ENCODE measurements around the gene RNPEPL1.
"Not testable (repeated sequence)": the region's sequence is repeated elsewhere in the genome, so short reads cannot be mapped to it uniquely, and the experiment has no call there.

RNPEPL1 gene

GRCh38 chr2:240603081-240603835 lies 35.0 kb downstream of the RNPEPL1 start:
- in situ Hi-C loops (cut with MboI; ENCODE audit: low sequenced_read_pairs), result no loop called here

GRCh38 chr2:240603846-240604245 lies 35.6 kb downstream of the RNPEPL1 start:
- in situ Hi-C loops (cut with MboI; ENCODE audit: low sequenced_read_pairs), result no loop called here

- in situ Hi-C loops (cut with MboI; ENCODE audit: low sequenced_read_pairs), result no loop called here
Observed at GRCh38 chr2:240604291-240604938, 36.1 kb downstream of the RNPEPL1 start.

GRCh38 chr2:240604939-240605716 lies 36.8 kb downstream of the RNPEPL1 start:
- in situ Hi-C loops (cut with MboI; ENCODE audit: low sequenced_read_pairs), result no loop called here

GRCh38 chr2:240605867-240606743 lies 37.8 kb downstream of the RNPEPL1 start:
- in situ Hi-C loops (cut with MboI; ENCODE audit: low sequenced_read_pairs), result no loop called here

GRCh38 chr2:240611601-240612210 lies 43.4 kb downstream of the RNPEPL1 start:
- in situ Hi-C loops (cut with MboI; ENCODE audit: low sequenced_read_pairs), result no loop called here

GRCh38 chr2:240613781-240614180 lies 45.5 kb downstream of the RNPEPL1 start:
- in situ Hi-C loops (cut with MboI; ENCODE audit: low sequenced_read_pairs), result no loop called here

GRCh38 chr2:240614391-240614790 lies 46.1 kb downstream of the RNPEPL1 start:
- in situ Hi-C loops (cut with MboI; ENCODE audit: low sequenced_read_pairs), result no loop called here

- in situ Hi-C loops (cut with MboI; ENCODE audit: low sequenced_read_pairs), result no loop called here
Observed at GRCh38 chr2:240615396-240615795, 47.1 kb downstream of the RNPEPL1 start.

- in situ Hi-C loops (cut with MboI; ENCODE audit: low sequenced_read_pairs), result no loop called here
Observed at GRCh38 chr2:240615820-240616547, 47.7 kb downstream of the RNPEPL1 start.

- in situ Hi-C loops (cut with MboI; ENCODE audit: low sequenced_read_pairs), result not testable (repeated sequence)
Observed at GRCh38 chr2:240616860-240617666, 48.8 kb downstream of the RNPEPL1 start.

GRCh38 chr2:240618776-240619175 lies 50.5 kb downstream of the RNPEPL1 start:
- in situ Hi-C loops (cut with MboI; ENCODE audit: low sequenced_read_pairs), result no loop called here

GRCh38 chr2:240619506-240620148 lies 51.3 kb downstream of the RNPEPL1 start:
- in situ Hi-C loops (cut with MboI; ENCODE audit: low sequenced_read_pairs), result no loop called here

GRCh38 chr2:240620149-240620731 lies 52.0 kb downstream of the RNPEPL1 start:
- in situ Hi-C loops (cut with MboI; ENCODE audit: low sequenced_read_pairs), result no loop called here

- in situ Hi-C loops (cut with MboI; ENCODE audit: low sequenced_read_pairs), result no loop called here
Observed at GRCh38 chr2:240620859-240621258, 52.6 kb downstream of the RNPEPL1 start.

- in situ Hi-C loops (cut with MboI; ENCODE audit: low sequenced_read_pairs), result no loop called here
Observed at GRCh38 chr2:240622060-240622411, 53.8 kb downstream of the RNPEPL1 start.

GRCh38 chr2:240622531-240623235 lies 54.4 kb downstream of the RNPEPL1 start:
- in situ Hi-C loops (cut with MboI; ENCODE audit: low sequenced_read_pairs), result no loop called here
